H9 (cell line): Measurements from ENCODE around the gene PLEKHG1. TPM values are rescaled to one million over a fixed set of nuclear protein-coding genes. Genes with fewer than 3 reads are reported as not detected.

Experiments used
- DNase-seq: peaks from one replicate; pipeline ENCODE4 v3.0.0-alpha.2; 2017
- H2AFZ ChIP-seq: one replicate; pipeline ENCODE4 v1.6.1; 2013; ENCODE audit warnings: mild to moderate bottlenecking, low read length, control low read depth, moderate library complexity
- H2AK5ac ChIP-seq: 2 replicates; pipeline ENCODE4 v1.6.1; 2013; ENCODE audit warnings: low read length, control low read depth, mixed read lengths; ENCODE audit not compliant: insufficient read length
- H2BK120ac ChIP-seq: one replicate; pipeline ENCODE4 v1.6.1; 2013; ENCODE audit warnings: low read depth, mild to moderate bottlenecking, low read length, control low read depth, inconsistent platforms; ENCODE audit not compliant: poor library complexity, severe bottlenecking
- H2BK12ac ChIP-seq: 2 replicates; pipeline ENCODE4 v1.6.1; 2013; ENCODE audit warnings: low read length, control low read depth, mixed read lengths, low read depth; ENCODE audit not compliant: insufficient read length
- H2BK15ac ChIP-seq: 2 replicates; pipeline ENCODE4 v1.6.1; 2013; ENCODE audit warnings: low read depth, low read length, control low read depth
- H2BK20ac ChIP-seq: one replicate; pipeline ENCODE4 v1.6.1; 2013; ENCODE audit warnings: low read depth, mild to moderate bottlenecking, low read length, control low read depth, inconsistent platforms; ENCODE audit not compliant: poor library complexity, severe bottlenecking
- H2BK5ac ChIP-seq: 2 replicates; pipeline ENCODE4 v1.6.1; 2013; ENCODE audit warnings: low read length, control low read depth, mixed read lengths; ENCODE audit not compliant: insufficient read length
- H3K14ac ChIP-seq: 2 replicates; pipeline ENCODE4 v1.6.1; 2013; ENCODE audit warnings: low read length, control low read depth; ENCODE audit not compliant: insufficient read depth
- H3K18ac ChIP-seq: 2 replicates; pipeline ENCODE4 v1.6.1; 2013; ENCODE audit warnings: low read depth, mild to moderate bottlenecking, mixed read lengths, low read length, control low read depth; ENCODE audit not compliant: insufficient read length
- H3K23ac ChIP-seq: 2 replicates; pipeline ENCODE4 v1.6.1; 2013; ENCODE audit warnings: low read length, control low read depth, mixed read lengths, low read depth; ENCODE audit not compliant: insufficient read length
- H3K23me2 ChIP-seq: 2 replicates; pipeline ENCODE4 v1.6.1; 2013; ENCODE audit warnings: low read depth, mild to moderate bottlenecking, mixed read lengths, low read length, control low read depth; ENCODE audit not compliant: insufficient read length, poor library complexity, severe bottlenecking
- H3K27ac ChIP-seq: 2 replicates; pipeline ENCODE4 v1.5.1; 2013; ENCODE audit warnings: low read length, control low read depth, mixed read lengths, low read depth; ENCODE audit not compliant: insufficient read length
- H3K27me3 ChIP-seq: 2 replicates; pipeline ENCODE4 v1.6.1; 2013; ENCODE audit warnings: low read length, control low read depth, inconsistent platforms; ENCODE audit not compliant: insufficient read depth
- H3K4ac ChIP-seq: 2 replicates; pipeline ENCODE4 v1.6.1; 2013; ENCODE audit warnings: low read depth, mild to moderate bottlenecking, control low read depth, inconsistent platforms, low read length, moderate library complexity
- H3K4me1 ChIP-seq: 2 replicates; pipeline ENCODE4 v1.6.1; 2013; ENCODE audit warnings: low read length, control low read depth, inconsistent platforms; ENCODE audit not compliant: insufficient read depth
- H3K4me2 ChIP-seq: 2 replicates; pipeline ENCODE4 v1.6.1; 2013; ENCODE audit warnings: low read length, control low read depth, mixed read lengths; ENCODE audit not compliant: insufficient read length, insufficient read depth
- H3K56ac ChIP-seq: 2 replicates; pipeline ENCODE4 v1.6.1; 2013; ENCODE audit warnings: low read depth, mild to moderate bottlenecking, mixed read lengths, low read length, control low read depth; ENCODE audit not compliant: insufficient read length
- H3K79me1 ChIP-seq: 2 replicates; pipeline ENCODE4 v1.6.1; 2013; ENCODE audit warnings: low read depth, mild to moderate bottlenecking, moderate library complexity, low read length, control low read depth, inconsistent platforms; ENCODE audit not compliant: insufficient read depth, poor library complexity, severe bottlenecking
- H3K79me2 ChIP-seq: 2 replicates; pipeline ENCODE4 v1.6.1; 2013; ENCODE audit warnings: low read length, control low read depth, inconsistent platforms; ENCODE audit not compliant: insufficient read depth
- H3K9ac ChIP-seq: 2 replicates; pipeline ENCODE4 v1.6.1; 2013; ENCODE audit warnings: low read length, control low read depth, mixed read lengths; ENCODE audit not compliant: insufficient read length; ENCODE audit errors: extremely low read depth
- H3K9me3 ChIP-seq: one replicate; pipeline ENCODE4 v1.6.1; 2013; ENCODE audit warnings: low read depth, low read length, inconsistent platforms; ENCODE audit not compliant: control insufficient read depth
- H3T11ph ChIP-seq: one replicate; pipeline ENCODE4 v1.6.1; 2013; ENCODE audit warnings: mild to moderate bottlenecking, low read length, control low read depth, inconsistent platforms
- H4K20me1 ChIP-seq: one replicate; pipeline ENCODE4 v1.6.1; 2013; ENCODE audit not compliant: control insufficient read depth, insufficient read length, insufficient read depth
- H4K5ac ChIP-seq: 2 replicates; pipeline ENCODE4 v1.6.1; 2013; ENCODE audit warnings: low read depth, mild to moderate bottlenecking, mixed read lengths, low read length, control low read depth; ENCODE audit not compliant: insufficient read length
- H4K8ac ChIP-seq: replicated peaks from 2 replicates; pipeline ENCODE4 v1.6.1; 2013; ENCODE audit warnings: low read length, control low read depth, mixed read lengths, low read depth; ENCODE audit not compliant: insufficient read length
- H4K91ac ChIP-seq: 2 replicates; pipeline ENCODE4 v1.6.1; 2013; ENCODE audit warnings: low read depth, mild to moderate bottlenecking, moderate library complexity, mixed read lengths, low read length, control low read depth; ENCODE audit not compliant: insufficient read length
- H3K27ac Mint-ChIP-seq, 3 experiments: 2 replicates in 2 of 3; 3 replicates in 1 of 3; pipeline ENCODE4 v1.8.0; 2020 to 2021; ENCODE audit warnings: mixed read lengths in 3 of 3, mild to moderate bottlenecking in 1 of 3, moderate library complexity in 1 of 3
- H3K27me3 Mint-ChIP-seq: 2 replicates; pipeline ENCODE4 v1.8.0; 2021; ENCODE audit warnings: low read depth, mild to moderate bottlenecking, moderate library complexity, mixed read lengths
- H3K36me3 Mint-ChIP-seq, 3 experiments: 2 replicates in 2 of 3; 3 replicates in 1 of 3; pipeline ENCODE4 v1.8.0; 2020 to 2021; ENCODE audit warnings: low read depth in 3 of 3, mixed read lengths in 3 of 3; ENCODE audit not compliant: insufficient read depth in 1 of 3
- H3K4me1 Mint-ChIP-seq, 2 experiments: 2 replicates each; pipeline ENCODE4 v1.8.0; 2020; ENCODE audit warnings: mixed read lengths in 2 of 2
- H3K4me3 Mint-ChIP-seq, 2 experiments: 2 replicates in 1 of 2; 3 replicates in 1 of 2; pipeline ENCODE4 v1.8.0; 2020 to 2021; ENCODE audit warnings: mild to moderate bottlenecking in 2 of 2, mixed read lengths in 2 of 2, moderate library complexity in 1 of 2
- H3K9me3 Mint-ChIP-seq, 2 experiments: 2 replicates in 1 of 2; 3 replicates in 1 of 2; pipeline ENCODE4 v1.8.0; 2020; ENCODE audit warnings: mild to moderate bottlenecking in 2 of 2, mixed read lengths in 2 of 2, moderate library complexity in 1 of 2
- CTCF ChIP-seq: fragments of 200-600 bp; sonication (generic); conservative IDR thresholded peaks from 3 replicates; pipeline ENCODE4 v1.8.0; 2021; ENCODE audit warnings: antibody characterized with exemption, mild to moderate bottlenecking
- WGBS: extraction: QIAGEN DNeasy Blood & Tissue Kit; methylation state at CpG from one replicate; pipeline ENCODE4 v1.1.7; 2013; ENCODE audit warnings: missing lambda C conversion rate, low lambda C conversion rate, mixed read lengths; ENCODE audit not compliant: insufficient read length; ENCODE audit errors: extremely low coverage; 5-methylcytosine and 5-hydroxymethylcytosine counted together
- total RNA-seq: library from RNA; stranded (reverse); gene quantifications from 2 replicates; pipeline ENCODE4 v1.2.1, GENCODE V29; 2021

PLEKHG1 gene
- total RNA-seq, 1 experiment from 2014 or later = 1.0 TPM

GRCh38 chr6:150620763-150621162, 21.1 kb downstream of the PLEKHG1 start:
- Histone ChIP-seq H3K23me2 (no peaks in the 10 kb centered on the region), H2BK120ac (no peak overlapping the region), H2BK12ac (no peak overlapping the region), H3T11ph (no peak overlapping the region), H3K27ac (no peak overlapping the region), H2AK5ac (no peak overlapping the region), H3K9ac (no peak overlapping the region), H3K4ac (no peak overlapping the region), H4K91ac (no peak overlapping the region), H3K79me2 (no peaks in the 10 kb centered on the region), H3K9me3 (no peaks in the 10 kb centered on the region), H2BK5ac (no peak overlapping the region), H3K14ac (no peak overlapping the region), H3K56ac (no peak overlapping the region), H2BK20ac (no peak overlapping the region), H3K27me3 (no peaks in the 10 kb centered on the region; the same call in 1 of the 2 replicates), H4K8ac (no peak overlapping the region), H3K18ac (no peak overlapping the region), H2AFZ (no peak overlapping the region), H4K20me1 (no peaks in the 10 kb centered on the region), H3K4me2 (no peak overlapping the region), H3K4me1 (no peaks in the 10 kb centered on the region), H2BK15ac (no peak overlapping the region), H4K5ac (no peak overlapping the region), H3K79me1 (no peaks in the 10 kb centered on the region), H3K23ac (no peak overlapping the region)
- DNase-seq = no peak
- Mint-ChIP-seq H3K9me3 (peaks cover 1% of the 10 kb centered on the region in 2 experiments; a peak in 3 of 5 replicates), H3K36me3 (peaks cover 0 to 2% (median 1%) of the 10 kb centered on the region in 3 experiments; a peak in 3 of 7 replicates), H3K27me3 (no peaks in the 10 kb centered on the region; the same call in none of the 2 replicates), H3K4me3 (no peak overlapping the region), H3K4me1 (peaks cover 0 to 2% of the 10 kb centered on the region in 2 experiments; a peak in 1 of 4 replicates), H3K27ac (no peak overlapping the region)
- WGBS = no CpG with 5 or more reads among the region's 2 CpGs
- TF ChIP-seq CTCF = no peak
